HG03354 (cell line): Measurements from ENCODE around the gene RABIF.
"Not testable (repeated sequence)": the region's sequence is repeated elsewhere in the genome, so short reads cannot be mapped to it uniquely, and the experiment has no call there.

Source experiments
- ATAC-seq: cut with Tn5 transposase; IDR thresholded peaks from one replicate; pipeline ENCODE4 v1.9.1; 2021; ENCODE audit warnings: mild to moderate bottlenecking; ENCODE audit not compliant: unreplicated experiment, poor library complexity, severe bottlenecking

Gene RABIF

GRCh38 chr1:202837746-202838262, 51.1 kb downstream of the RABIF start:
- ATAC-seq, result no peak

- no peak for ATAC-seq
Observed at GRCh38 chr1:202836623-202837403, 52.1 kb downstream of the RABIF start.

- ATAC-seq, result no peak
Observed at GRCh38 chr1:202835548-202836072, 53.3 kb downstream of the RABIF start.

GRCh38 chr1:202834771-202835547, 54.0 kb downstream of the RABIF start:
- no peak for ATAC-seq

- ATAC-seq, result no peak
Observed at GRCh38 chr1:202831906-202832305, 57.0 kb downstream of the RABIF start.

GRCh38 chr1:202829223-202829622, 59.7 kb downstream of the RABIF start:
- ATAC-seq, result not testable (repeated sequence)
